ENCODE results near the gene FBXW8.

FBXW8 gene

GRCh38 chr12:116959845-116960514 is 49.2 kb downstream of the FBXW8 start:
- Histone ChIP-seq H3K4me3 (replicated peaks; ENCODE audit: insufficient read depth, low read length) (no peak overlapping the region), H3K27ac (replicated peaks) (no peak overlapping the region), H3K27me3 (ENCODE audit: insufficient read depth, poor library complexity, severe bottlenecking) (no peaks in the 10 kb centered on the region)
- no peak for DNase-seq (ENCODE audit: low read depth in 1 of 2, low spot score in 1 of 2)
- TF ChIP-seq GABPA (IDR thresholded peaks at IDR 0.05; ENCODE audit: low read depth), result no peak
- TF ChIP-seq POLR2AphosphoS5 (IDR thresholded peaks at IDR 0.05; ENCODE audit: low read depth), result no peak
- no peak for TF ChIP-seq CTCF (IDR thresholded peaks at IDR 0.05; ENCODE audit: insufficient read depth, low read length)
- no peak for TF ChIP-seq REST (IDR thresholded peaks at IDR 0.05; ENCODE audit: insufficient replicate concordance, low read depth)
- TF ChIP-seq SPI1 (IDR thresholded peaks at IDR 0.05; ENCODE audit: borderline replicate concordance, low read depth), result no peak

- TF ChIP-seq SPI1 (IDR thresholded peaks at IDR 0.05; ENCODE audit: borderline replicate concordance, low read depth), result no peak
- no peak for TF ChIP-seq CTCF (IDR thresholded peaks at IDR 0.05; ENCODE audit: insufficient read depth, low read length)
- TF ChIP-seq GABPA (IDR thresholded peaks at IDR 0.05; ENCODE audit: low read depth), result no peak
- TF ChIP-seq REST (IDR thresholded peaks at IDR 0.05; ENCODE audit: insufficient replicate concordance, low read depth), result no peak
- no peak for TF ChIP-seq POLR2AphosphoS5 (IDR thresholded peaks at IDR 0.05; ENCODE audit: low read depth)
- Histone ChIP-seq H3K27ac (replicated peaks) (peak overlapping the region; percentile 11; the same call in 1 of the 2 replicates), H3K4me3 (replicated peaks; ENCODE audit: insufficient read depth, low read length) (no peak overlapping the region), H3K27me3 (ENCODE audit: insufficient read depth, poor library complexity, severe bottlenecking) (no peaks in the 10 kb centered on the region)
- DNase-seq (ENCODE audit: low read depth in 1 of 2, low spot score in 1 of 2), result peak in 1 of 2 experiments; percentile 21
These were observed 51.4 kb downstream of the FBXW8 start for GRCh38 chr12:116962197-116962596.

GRCh38 chr12:116962783-116963356 is 52.1 kb downstream of the FBXW8 start:
- Histone ChIP-seq H3K4me3 (replicated peaks; ENCODE audit: insufficient read depth, low read length) (no peak overlapping the region), H3K27me3 (ENCODE audit: insufficient read depth, poor library complexity, severe bottlenecking) (no peaks in the 10 kb centered on the region), H3K27ac (replicated peaks) (peak overlapping the region; percentile 11; the same call in 1 of the 2 replicates)
- TF ChIP-seq SPI1 (IDR thresholded peaks at IDR 0.05; ENCODE audit: borderline replicate concordance, low read depth), result no peak
- no peak for TF ChIP-seq POLR2AphosphoS5 (IDR thresholded peaks at IDR 0.05; ENCODE audit: low read depth)
- TF ChIP-seq CTCF (IDR thresholded peaks at IDR 0.05; ENCODE audit: insufficient read depth, low read length), result no peak
- TF ChIP-seq GABPA (IDR thresholded peaks at IDR 0.05; ENCODE audit: low read depth), result no peak
- TF ChIP-seq REST (IDR thresholded peaks at IDR 0.05; ENCODE audit: insufficient replicate concordance, low read depth), result no peak
- DNase-seq (ENCODE audit: low read depth in 1 of 2, low spot score in 1 of 2), result no peak

All from HL-60 (cell line).